ENCODE results near the gene ZBTB48.
"Not testable (repeated sequence)": the region's sequence is repeated elsewhere in the genome, so short reads cannot be mapped to it uniquely, and the experiment has no call there.

The ZBTB48 gene

DNA sequence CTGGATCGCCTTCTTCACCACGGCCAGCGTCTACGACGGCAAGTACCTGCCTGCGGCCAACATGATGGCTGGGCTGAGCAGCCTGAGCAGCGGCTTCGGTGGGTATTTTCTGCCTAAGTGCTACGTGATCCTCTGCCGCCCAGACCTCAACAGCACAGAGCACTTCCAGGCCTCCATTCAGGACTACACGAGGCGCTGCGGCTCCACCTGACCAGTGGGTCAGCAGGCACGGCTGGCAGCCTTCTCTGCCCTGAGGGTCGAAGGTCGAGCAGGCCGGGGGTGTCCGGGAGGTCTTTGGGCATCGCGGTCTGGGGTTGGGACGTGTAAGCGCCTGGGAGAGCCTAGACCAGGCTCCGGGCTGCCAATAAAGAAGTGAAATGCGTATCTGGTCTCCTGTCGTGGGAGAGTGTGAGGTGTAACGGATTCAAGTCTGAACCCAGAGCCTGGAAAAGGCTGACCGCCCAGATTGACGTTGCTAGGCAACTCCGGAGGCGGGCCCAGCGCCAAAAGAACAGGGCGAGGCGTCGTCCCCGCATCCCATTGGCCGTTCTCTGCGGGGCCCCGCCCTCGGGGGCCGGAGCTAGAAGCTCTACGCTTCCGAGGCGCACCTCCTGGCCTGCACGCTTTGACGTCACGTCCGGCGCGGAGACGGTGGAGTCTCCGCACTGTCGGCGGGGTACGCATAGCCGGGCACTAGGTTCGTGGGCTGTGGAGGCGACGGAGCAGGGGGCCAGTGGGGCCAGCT, at the start of gene ZBTB48:
Gene ZBTB48, plus strand, starts transcription at position 621 of the 745 bp plus-strand sequence. CDS start 616 bp downstream, outside the sequence.
- DNase-seq: peak; percentile 98

DNA sequence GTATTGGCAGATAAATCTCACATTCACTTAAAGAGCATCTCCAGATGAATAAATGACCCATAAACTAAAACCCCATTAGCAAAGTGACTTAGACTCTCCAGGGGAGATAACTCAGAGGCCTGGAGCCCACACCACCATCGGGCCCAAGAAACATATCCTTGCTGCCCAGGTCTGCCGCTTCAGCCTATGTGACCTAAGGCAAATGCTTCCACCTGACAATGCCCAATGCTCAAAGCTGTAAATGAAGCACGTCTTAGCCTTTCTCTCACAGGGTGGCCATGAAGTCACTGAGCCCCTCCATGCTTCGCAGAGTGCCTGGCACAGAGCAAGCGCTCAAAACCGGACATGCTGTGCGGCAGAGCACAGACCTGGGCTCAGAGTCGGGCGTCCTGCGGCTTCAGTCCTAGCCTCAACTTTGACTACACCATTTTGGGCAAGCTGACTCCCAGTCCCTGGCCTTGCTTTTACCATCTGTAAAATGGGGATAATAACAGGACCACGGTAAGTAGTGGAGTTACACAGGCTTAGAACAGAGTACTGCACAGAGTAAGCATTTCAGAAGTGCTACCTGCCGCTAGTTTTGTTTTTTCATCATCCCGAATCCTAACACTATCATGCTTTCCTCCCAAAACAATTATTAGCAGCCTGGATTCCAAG, 49.2 kb upstream of the ZBTB48 start:
- no peak for DNase-seq

DNA sequence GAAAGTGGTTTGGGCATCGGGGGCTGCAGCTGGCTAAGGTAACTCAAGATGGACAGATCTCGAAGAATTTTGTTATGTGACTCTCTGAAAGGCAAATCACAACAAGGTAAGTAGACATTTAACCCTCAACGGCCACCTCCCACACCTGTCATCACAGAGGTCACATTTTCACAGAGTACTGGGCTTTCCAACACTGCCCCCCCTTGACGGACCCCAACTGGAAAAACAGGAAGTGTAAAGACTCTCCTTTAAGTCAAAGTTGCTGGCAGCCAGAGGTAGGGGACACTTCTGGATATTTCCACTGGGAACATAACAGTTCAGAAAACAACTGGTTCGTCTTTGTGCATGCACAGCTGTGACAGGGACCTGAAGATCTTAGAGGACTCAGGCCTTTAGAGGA, 47.8 kb upstream of the ZBTB48 start:
- DNase-seq: no peak

- DNase-seq: no peak
Measured at GRCh38 chr1:6534248-6534822, 45.5 kb upstream of the ZBTB48 start.

- no peak for DNase-seq
Measured at GRCh38 chr1:6535214-6535613, 44.6 kb upstream of the ZBTB48 start.

- DNase-seq: no peak
Measured at GRCh38 chr1:6536291-6536690, 43.5 kb upstream of the ZBTB48 start.

- DNase-seq: no peak
Measured at GRCh38 chr1:6538956-6539355, 40.8 kb upstream of the ZBTB48 start.

- no peak for DNase-seq
Measured at GRCh38 chr1:6544831-6545230, 35.0 kb upstream of the ZBTB48 start.

DNA sequence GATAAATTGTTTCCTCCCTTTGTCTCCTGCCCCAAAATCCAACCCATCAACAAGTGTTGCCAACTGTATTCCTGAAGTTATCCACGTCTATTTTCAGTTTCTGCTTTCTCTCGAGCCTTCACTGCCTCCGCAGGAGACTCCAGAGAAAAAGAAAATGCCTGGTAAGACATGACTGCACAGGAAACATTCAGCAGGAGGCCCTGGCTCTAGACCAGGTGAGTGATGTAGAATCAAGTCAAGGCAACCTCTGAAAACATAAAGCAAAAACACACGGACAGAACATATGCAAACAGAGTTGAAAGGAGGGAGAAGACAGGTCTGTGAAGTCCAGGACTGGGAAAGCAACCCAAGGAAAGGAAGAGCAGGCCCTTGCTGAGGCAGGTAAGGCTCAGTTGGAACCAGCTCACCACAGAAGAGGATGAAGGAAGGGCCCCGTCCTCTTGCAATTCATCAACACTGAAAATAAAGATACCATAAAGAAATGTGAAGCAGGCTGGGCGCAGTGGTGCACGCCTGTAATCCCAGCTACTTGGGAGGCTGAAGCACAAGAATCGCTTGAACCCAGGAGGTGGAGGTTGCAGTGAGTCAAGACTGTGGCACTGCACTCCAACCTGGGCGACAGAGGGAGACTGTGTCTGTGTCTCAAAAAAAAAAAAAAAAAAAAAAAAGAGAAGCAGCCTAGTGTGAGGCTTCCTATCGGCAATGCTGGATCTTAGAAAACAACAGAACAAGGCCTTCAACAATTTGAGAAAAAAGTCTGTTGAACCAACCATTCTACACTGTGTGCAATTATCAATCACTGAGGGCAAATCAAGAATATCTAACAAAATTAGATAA, 34.3 kb upstream of the ZBTB48 start:
- DNase-seq: no peak

DNA sequence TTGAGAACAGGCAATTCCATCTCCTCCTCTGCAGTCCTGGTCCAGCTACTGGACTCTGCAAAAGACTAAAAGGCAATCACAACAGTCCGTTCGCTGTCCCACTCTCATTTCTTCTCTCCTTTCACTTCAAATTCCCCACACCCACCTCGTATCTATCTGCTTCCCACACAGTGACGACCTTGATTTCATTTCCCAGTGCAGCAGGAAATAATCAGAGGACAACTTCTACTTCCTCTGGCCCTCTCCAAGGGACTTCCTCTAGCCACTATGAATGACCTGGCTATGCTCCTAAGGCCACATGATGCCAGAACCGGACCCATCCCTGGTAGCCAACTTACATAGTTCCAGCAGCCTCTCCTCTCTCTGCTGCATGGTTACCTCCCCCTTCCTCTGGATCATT, 33.5 kb upstream of the ZBTB48 start:
- DNase-seq: no peak

DNA sequence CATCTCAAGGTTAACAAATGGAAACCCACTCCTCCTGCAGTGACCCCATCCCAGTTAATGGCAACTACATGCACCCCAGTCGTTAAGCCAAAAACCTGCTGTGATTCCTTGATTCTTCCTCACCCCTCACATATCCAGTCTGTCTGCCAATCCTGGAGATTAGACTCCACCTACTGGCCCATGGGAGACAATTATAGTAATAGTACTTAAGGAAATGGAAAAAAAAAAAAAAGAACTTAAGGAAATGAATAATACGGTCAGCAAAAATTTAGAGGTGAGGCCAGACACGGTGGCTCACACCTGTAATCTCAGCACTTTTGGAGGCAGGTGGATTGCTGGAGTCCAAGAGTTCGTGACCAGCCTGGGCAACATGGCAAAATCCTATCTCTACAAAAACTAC, 32.5 kb upstream of the ZBTB48 start:
- DNase-seq: no peak

- peak; percentile 95 for DNase-seq
Measured at GRCh38 chr1:6554031-6554906, 25.5 kb upstream of the ZBTB48 start, which contains the start of gene NOL9. Gene NOL9 (minus strand): TSS chr1:6554513. CDS start chr1:6554502, 11 bp downstream.

GRCh38 chr1:6554907-6555778, 24.7 kb upstream of the ZBTB48 start, which contains the start of gene TAS1R1:
Gene TAS1R1 (plus strand): TSS chr1:6555307. CDS start chr1:6555374, 67 bp downstream.
- DNase-seq: no peak

GRCh38 chr1:6557597-6557996, 22.2 kb upstream of the ZBTB48 start:
- DNase-seq: no peak

- DNase-seq: not testable (repeated sequence)
Measured at GRCh38 chr1:6559161-6559560, 20.6 kb upstream of the ZBTB48 start.

- no peak for DNase-seq
Measured at GRCh38 chr1:6560267-6560666, 19.5 kb upstream of the ZBTB48 start.

- no peak for DNase-seq
Measured at GRCh38 chr1:6569033-6569432, 10.8 kb upstream of the ZBTB48 start.

- no peak for DNase-seq
Measured at GRCh38 chr1:6570100-6570499, 9.7 kb upstream of the ZBTB48 start.

DNA sequence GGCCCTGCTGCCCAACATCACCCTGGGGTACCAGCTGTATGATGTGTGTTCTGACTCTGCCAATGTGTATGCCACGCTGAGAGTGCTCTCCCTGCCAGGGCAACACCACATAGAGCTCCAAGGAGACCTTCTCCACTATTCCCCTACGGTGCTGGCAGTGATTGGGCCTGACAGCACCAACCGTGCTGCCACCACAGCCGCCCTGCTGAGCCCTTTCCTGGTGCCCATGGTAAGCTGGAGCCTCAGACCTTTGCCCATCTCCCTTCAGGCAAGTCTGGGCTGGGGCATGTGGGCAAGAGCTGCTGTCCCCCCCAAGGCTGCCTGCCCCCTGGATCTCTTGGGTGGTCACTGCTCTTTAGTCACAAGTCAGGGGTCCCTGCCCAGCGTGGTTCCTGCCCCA, 8.8 kb upstream of the ZBTB48 start:
- no peak for DNase-seq

GRCh38 chr1:6572653-6573383, 7.0 kb upstream of the ZBTB48 start:
- no peak for DNase-seq
